SU-DHL-6 (cell line): ENCODE measurements around the gene CARMIL3.

Experiments
- H2AFZ ChIP-seq: fragments of 200-600 bp; sonication (generic); 2 replicates; pipeline ENCODE4 v1.6.1; 2014; ENCODE audit warnings: low read depth, mild to moderate bottlenecking, moderate library complexity, mixed read lengths, antibody characterized with exemption, low read length; ENCODE audit not compliant: severe bottlenecking
- H3F3A ChIP-seq: fragments of 200-600 bp; shearing (Covaris generic); 2 replicates; pipeline ENCODE4 v1.6.0; 2016; ENCODE audit warnings: antibody characterized with exemption, mild to moderate bottlenecking; ENCODE audit not compliant: insufficient read depth
- H3K27ac ChIP-seq: fragments of 200-600 bp; sonication (generic); 2 replicates; pipeline ENCODE4 v1.5.1; 2016; ENCODE audit warnings: low read depth, mild to moderate bottlenecking, low read length, moderate library complexity, mixed read lengths
- H3K27me3 ChIP-seq: fragments of 200-600 bp; sonication (generic), shearing (Covaris generic); 2 replicates; pipeline ENCODE4 v1.6.0; 2014; ENCODE audit warnings: mild to moderate bottlenecking, low read length
- H3K36me3 ChIP-seq: fragments of 200-600 bp; sonication (generic); 2 replicates; pipeline ENCODE4 v1.6.1; 2014; ENCODE audit warnings: mild to moderate bottlenecking, low read length, mixed read lengths
- H3K4me2 ChIP-seq: fragments of 300-600, 200-600 bp; shearing (Covaris generic), sonication (generic); 2 replicates; pipeline ENCODE4 v1.6.0; 2014; ENCODE audit warnings: low read length, low read depth, mild to moderate bottlenecking; ENCODE audit not compliant: poor library complexity, severe bottlenecking
- H3K4me3 ChIP-seq: fragments of 200-600 bp; sonication (generic); 2 replicates; pipeline ENCODE4 v1.5.1; 2014; ENCODE audit warnings: antibody characterized with exemption, low read length, mild to moderate bottlenecking, mixed read lengths; ENCODE audit not compliant: insufficient read depth, poor library complexity, severe bottlenecking
- H3K79me2 ChIP-seq: fragments of 200-600 bp; sonication (generic); 2 replicates; pipeline ENCODE4 v1.6.1; 2014; ENCODE audit warnings: mild to moderate bottlenecking, low read length, moderate library complexity; ENCODE audit not compliant: insufficient read depth
- H3K9ac ChIP-seq: fragments of 200-600 bp; sonication (generic); 2 replicates; pipeline ENCODE4 v1.7.0; 2014; ENCODE audit warnings: mild to moderate bottlenecking, low read length
- H3K9me2 ChIP-seq: fragments of 200-600 bp; sonication (generic); replicated peaks from 2 replicates; pipeline ENCODE4 v1.6.1; 2014; ENCODE audit warnings: low read length; ENCODE audit not compliant: insufficient read depth
- H3K9me3 ChIP-seq: fragments of 200-600 bp; sonication (generic); 2 replicates; pipeline ENCODE4 v1.6.1; 2014; ENCODE audit warnings: low read length, mixed read lengths; ENCODE audit not compliant: insufficient read depth
- H4K20me1 ChIP-seq: fragments of 200-600 bp; sonication (generic); 2 replicates; pipeline ENCODE4 v1.6.1; 2014; ENCODE audit warnings: low read depth, mild to moderate bottlenecking, antibody characterized with exemption, low read length, moderate library complexity, mixed read lengths
- EZH2phosphoT487 ChIP-seq: fragments of 200-600 bp; sonication (generic), shearing (Covaris generic); conservative IDR thresholded peaks from 2 replicates; pipeline ENCODE4 v1.6.1; 2018; ENCODE audit warnings: mild to moderate bottlenecking, antibody characterized with exemption, low read length, moderate library complexity, mixed read lengths
- TF ChIP-seq, protein P1 (sequence below): fragments of 200-600 bp; sonication (generic); IDR thresholded peaks from one replicate; pipeline ENCODE4 v1.5.1; 2017; ENCODE audit warnings: antibody characterized with exemption, mild to moderate bottlenecking, low read length, moderate library complexity; ENCODE audit not compliant: insufficient read depth, poor library complexity, severe bottlenecking

CARMIL3 gene

DNA sequence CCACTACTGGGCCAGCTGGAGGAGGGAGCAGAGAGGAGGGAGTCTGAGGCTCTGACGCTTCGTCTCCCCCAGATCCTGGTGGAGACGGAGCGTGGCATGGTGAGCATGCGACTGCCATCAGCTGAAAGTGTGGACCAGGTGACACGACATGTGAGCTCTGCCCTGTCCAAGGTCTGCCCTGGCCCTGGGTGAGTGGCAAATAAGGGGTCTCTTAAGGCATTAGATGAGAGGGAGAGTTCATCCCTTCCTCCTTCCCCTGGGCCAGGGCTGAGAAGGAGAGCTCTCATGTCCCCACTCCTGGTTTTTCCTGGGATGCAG, 2.5 kb downstream of the CARMIL3 start:
- TF ChIP-seq EZH2phosphoT487, result no peak
- TF ChIP-seq, protein P1, sequence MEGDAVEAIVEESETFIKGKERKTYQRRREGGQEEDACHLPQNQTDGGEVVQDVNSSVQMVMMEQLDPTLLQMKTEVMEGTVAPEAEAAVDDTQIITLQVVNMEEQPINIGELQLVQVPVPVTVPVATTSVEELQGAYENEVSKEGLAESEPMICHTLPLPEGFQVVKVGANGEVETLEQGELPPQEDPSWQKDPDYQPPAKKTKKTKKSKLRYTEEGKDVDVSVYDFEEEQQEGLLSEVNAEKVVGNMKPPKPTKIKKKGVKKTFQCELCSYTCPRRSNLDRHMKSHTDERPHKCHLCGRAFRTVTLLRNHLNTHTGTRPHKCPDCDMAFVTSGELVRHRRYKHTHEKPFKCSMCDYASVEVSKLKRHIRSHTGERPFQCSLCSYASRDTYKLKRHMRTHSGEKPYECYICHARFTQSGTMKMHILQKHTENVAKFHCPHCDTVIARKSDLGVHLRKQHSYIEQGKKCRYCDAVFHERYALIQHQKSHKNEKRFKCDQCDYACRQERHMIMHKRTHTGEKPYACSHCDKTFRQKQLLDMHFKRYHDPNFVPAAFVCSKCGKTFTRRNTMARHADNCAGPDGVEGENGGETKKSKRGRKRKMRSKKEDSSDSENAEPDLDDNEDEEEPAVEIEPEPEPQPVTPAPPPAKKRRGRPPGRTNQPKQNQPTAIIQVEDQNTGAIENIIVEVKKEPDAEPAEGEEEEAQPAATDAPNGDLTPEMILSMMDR, result no peak

DNA sequence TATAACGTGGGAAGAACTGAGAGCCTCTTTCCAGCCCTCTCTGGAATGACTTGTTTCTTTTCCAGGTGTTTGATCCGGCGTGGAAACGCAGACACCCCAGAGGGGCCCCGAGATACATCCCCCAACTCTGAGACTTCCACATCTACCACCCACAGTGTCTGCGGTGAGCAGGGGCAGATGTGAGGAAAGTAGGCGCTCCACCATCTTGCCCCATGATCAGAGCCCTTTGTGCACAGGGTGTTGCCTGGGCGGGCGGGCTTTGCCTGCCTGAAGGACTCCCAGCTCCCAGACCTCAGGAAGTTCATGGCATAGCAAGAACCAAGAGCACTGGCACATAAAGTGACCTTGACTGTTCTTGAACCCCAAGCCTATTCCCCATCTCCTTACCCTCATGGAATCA, 2.8 kb downstream of the CARMIL3 start:
- no peak overlapping the region for H3K27ac ChIP-seq
- no peak for TF ChIP-seq EZH2phosphoT487
- TF ChIP-seq, protein P1, result no peak

More for the DNA sequence above, 2.5 kb downstream of the CARMIL3 start:
- Histone ChIP-seq H4K20me1 (no peaks in the 10 kb centered on the region), H3K27ac (no peak overlapping the region), H3K4me2 (no peak overlapping the region), H3F3A (no peaks in the 10 kb centered on the region), H3K4me3 (no peak overlapping the region), H3K36me3 (no peaks in the 10 kb centered on the region), H3K9me2 (no peaks in the 10 kb centered on the region), H3K79me2 (no peaks in the 10 kb centered on the region), H3K9ac (no peak overlapping the region), H2AFZ (no peak overlapping the region), H3K27me3 (no peaks in the 10 kb centered on the region), H3K9me3 (no peaks in the 10 kb centered on the region)

DNA sequence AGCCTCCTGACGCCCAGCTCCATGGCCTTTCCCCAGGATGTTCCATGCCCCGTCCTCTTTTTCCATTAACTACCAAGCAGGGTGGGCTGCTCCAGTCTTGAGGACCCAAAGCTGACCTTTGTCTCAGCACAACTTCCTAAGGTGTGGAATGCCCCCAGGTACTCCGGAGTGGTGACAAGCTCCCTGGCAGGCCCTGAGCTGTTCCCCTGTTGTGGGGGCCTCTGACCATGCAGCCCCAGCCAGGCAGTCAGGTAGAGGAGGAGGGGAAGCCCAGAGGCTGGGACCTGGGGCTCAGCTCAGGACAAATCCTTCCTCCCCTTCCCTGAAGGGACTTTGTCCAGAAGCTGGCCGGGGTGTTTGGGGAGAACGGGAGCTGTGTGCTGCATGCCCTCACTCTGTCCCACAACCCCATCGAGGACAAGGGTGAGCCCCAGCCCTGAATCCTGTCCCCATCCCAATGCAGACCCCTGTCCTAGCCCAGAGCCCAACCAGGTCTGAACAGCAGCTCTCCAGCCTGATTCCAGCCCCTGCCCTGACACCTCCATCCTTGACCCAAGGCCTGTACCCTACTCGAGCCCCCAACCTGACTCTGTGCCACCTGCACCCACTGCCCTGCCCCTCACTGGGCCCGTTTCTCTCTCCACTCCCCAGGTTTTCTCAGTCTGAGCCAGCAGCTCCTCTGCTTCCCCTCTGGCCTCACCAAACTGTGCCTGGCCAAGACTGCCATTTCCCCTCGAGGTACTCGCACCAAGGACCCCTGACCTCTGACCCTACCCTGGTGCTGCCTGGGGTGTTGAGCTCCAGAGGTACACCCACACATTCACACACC, 4.4 kb downstream of the CARMIL3 start:
- Histone ChIP-seq H2AFZ (no peak overlapping the region), H3K79me2 (no peaks in the 10 kb centered on the region), H3K27me3 (no peaks in the 10 kb centered on the region), H3K9me2 (no peaks in the 10 kb centered on the region), H3K9me3 (no peaks in the 10 kb centered on the region), H3K27ac (no peak overlapping the region), H4K20me1 (no peaks in the 10 kb centered on the region), H3K9ac (no peak overlapping the region), H3F3A (no peaks in the 10 kb centered on the region), H3K36me3 (no peaks in the 10 kb centered on the region), H3K4me2 (no peak overlapping the region), H3K4me3 (no peak overlapping the region)
- no peak for TF ChIP-seq EZH2phosphoT487
- TF ChIP-seq, protein P1, result no peak

More for the DNA sequence above, 2.8 kb downstream of the CARMIL3 start:
- Histone ChIP-seq H2AFZ (no peak overlapping the region), H3K4me2 (no peak overlapping the region), H3K9me3 (no peaks in the 10 kb centered on the region), H3K4me3 (no peak overlapping the region), H4K20me1 (no peaks in the 10 kb centered on the region), H3K79me2 (no peaks in the 10 kb centered on the region), H3F3A (no peaks in the 10 kb centered on the region), H3K36me3 (no peaks in the 10 kb centered on the region), H3K27me3 (no peaks in the 10 kb centered on the region), H3K9ac (no peak overlapping the region), H3K9me2 (no peaks in the 10 kb centered on the region)
